Muscle of leg (tissue), 11 donors: ENCODE data around the gene FOXB1. TPM values are rescaled to one million over a fixed set of nuclear protein-coding genes. Genes with fewer than 3 reads are reported as not detected.

ENCODE experiments used
- DNase-seq: peaks from one replicate; pipeline ENCODE4 v3.0.0; 2013
- H3K27ac ChIP-seq: one replicate; pipeline ENCODE4 v1.5.1; 2013; ENCODE audit warnings: mild to moderate bottlenecking, low read length, control low read depth
- H3K27me3 ChIP-seq: one replicate; pipeline ENCODE4 v1.6.1; 2013; ENCODE audit warnings: low read length; ENCODE audit not compliant: control insufficient read depth, insufficient read depth
- H3K36me3 ChIP-seq: one replicate; pipeline ENCODE4 v1.6.1; 2013; ENCODE audit warnings: low read length; ENCODE audit not compliant: control insufficient read depth, insufficient read depth
- H3K4me1 ChIP-seq: one replicate; pipeline ENCODE4 v1.6.1; 2013; ENCODE audit warnings: low read length; ENCODE audit not compliant: control insufficient read depth, insufficient read depth
- H3K4me3 ChIP-seq: one replicate; pipeline ENCODE4 v1.5.1; 2013; ENCODE audit warnings: low read length, control low read depth
- H3K9me3 ChIP-seq: replicated peaks from 2 replicates; pipeline ENCODE4 v1.6.1; 2013; ENCODE audit warnings: low read depth, low read length; ENCODE audit not compliant: control insufficient read depth
- WGBS: methylation state at CpG from one replicate; pipeline ENCODE4 v1.1.5; 2013; ENCODE audit warnings: missing lambda C conversion rate; ENCODE audit not compliant: insufficient coverage; 5-methylcytosine and 5-hydroxymethylcytosine counted together
- polyA plus RNA-seq, 8 donors: library from polyadenylated mRNA; unstranded; fragments of 120-200 nt; gene quantifications; one replicate each; pipeline versions ENCODE4 v1.2.1 to v1.2.3, GENCODE V29; 2013; ENCODE audit warnings: inconsistent platforms in 1 of 8, low replicate concordance in 1 of 8; ENCODE audit not compliant: insufficient read length in 8 of 8, insufficient read depth in 1 of 8
- total RNA-seq: library from RNA; stranded (reverse); fragments of 120-200 nt; gene quantifications from one replicate; pipeline ENCODE4 v1.2.4, GENCODE V29; 2013

The FOXB1 gene
- total and polyA plus RNA-seq, 9 donors: not detected

- no peak for DNase-seq
- no peak overlapping the region for H3K27ac ChIP-seq
- peaks cover 7% of the 10 kb centered on the region for H3K27me3 ChIP-seq
- no peak overlapping the region for H3K4me3 ChIP-seq
- H3K4me1 ChIP-seq: no peaks in the 10 kb centered on the region
- no peaks in the 10 kb centered on the region for H3K9me3 ChIP-seq
- WGBS: 78% methylated on average over 4 of the region's 7 CpGs
- no peaks in the 10 kb centered on the region for H3K36me3 ChIP-seq
Measured at GRCh38 chr15:60021589-60022378, 17.7 kb downstream of the FOXB1 start.

GRCh38 chr15:60022379-60022741 is 18.2 kb downstream of the FOXB1 start:
- peaks cover 7% of the 10 kb centered on the region for H3K27me3 ChIP-seq
- no CpG with 5 or more reads among the region's 3 CpGs for WGBS
- no peak overlapping the region for H3K27ac ChIP-seq
- no peak overlapping the region for H3K4me3 ChIP-seq
- no peaks in the 10 kb centered on the region for H3K4me1 ChIP-seq
- no peaks in the 10 kb centered on the region for H3K9me3 ChIP-seq
- no peaks in the 10 kb centered on the region for H3K36me3 ChIP-seq
- DNase-seq: no peak

- whole genome bisulfite sequencing: 50% methylated on average over 1 of the region's 2 CpGs
- no peak for DNase-seq
- peaks cover 5% of the 10 kb centered on the region for H3K27me3 ChIP-seq
- no peak overlapping the region for H3K27ac ChIP-seq
- no peaks in the 10 kb centered on the region for H3K4me1 ChIP-seq
- H3K4me3 ChIP-seq: no peak overlapping the region
- no peaks in the 10 kb centered on the region for H3K9me3 ChIP-seq
- H3K36me3 ChIP-seq: no peaks in the 10 kb centered on the region
Measured at GRCh38 chr15:60026555-60026954, 22.4 kb downstream of the FOXB1 start.

- WGBS: no CpG with 5 or more reads among the region's 3 CpGs
- no peak overlapping the region for H3K4me3 ChIP-seq
- DNase-seq: no peak
- no peak overlapping the region for H3K27ac ChIP-seq
- no peaks in the 10 kb centered on the region for H3K36me3 ChIP-seq
- no peaks in the 10 kb centered on the region for H3K4me1 ChIP-seq
- no peaks in the 10 kb centered on the region for H3K9me3 ChIP-seq
- peaks cover 9% of the 10 kb centered on the region for H3K27me3 ChIP-seq
Measured at GRCh38 chr15:60035344-60035743, 31.2 kb downstream of the FOXB1 start.

- no peak overlapping the region for H3K27ac ChIP-seq
- H3K4me3 ChIP-seq: no peak overlapping the region
- WGBS: 80% methylated on average over 1 of the region's 3 CpGs
- H3K9me3 ChIP-seq: no peaks in the 10 kb centered on the region
- H3K27me3 ChIP-seq: peaks cover 12% of the 10 kb centered on the region
- no peaks in the 10 kb centered on the region for H3K4me1 ChIP-seq
- no peaks in the 10 kb centered on the region for H3K36me3 ChIP-seq
- no peak for DNase-seq
Measured at GRCh38 chr15:60039316-60039715, 35.2 kb downstream of the FOXB1 start.

- Histone ChIP-seq H3K9me3 (no peaks in the 10 kb centered on the region), H3K27me3 (peaks cover 5% of the 10 kb centered on the region), H3K36me3 (no peaks in the 10 kb centered on the region), H3K4me3 (no peak overlapping the region), H3K4me1 (no peaks in the 10 kb centered on the region), H3K27ac (no peak overlapping the region)
- DNase-seq: no peak
- WGBS: 85% methylated on average over 4 of the region's 8 CpGs
Measured at GRCh38 chr15:60043744-60044435, 39.8 kb downstream of the FOXB1 start.

- Histone ChIP-seq H3K4me1 (no peaks in the 10 kb centered on the region), H3K4me3 (no peak overlapping the region), H3K36me3 (no peaks in the 10 kb centered on the region), H3K27me3 (peaks cover 2% of the 10 kb centered on the region), H3K27ac (no peak overlapping the region), H3K9me3 (no peaks in the 10 kb centered on the region)
- no peak for DNase-seq
- WGBS: no CpG with 5 or more reads among the region's 5 CpGs
Measured at GRCh38 chr15:60044636-60045270, 40.6 kb downstream of the FOXB1 start.

GRCh38 chr15:60047701-60048100 is 43.6 kb downstream of the FOXB1 start:
- no peaks in the 10 kb centered on the region for H3K4me1 ChIP-seq
- WGBS: no CpG with 5 or more reads among the region's 1 CpG
- no peak overlapping the region for H3K27ac ChIP-seq
- peaks cover 2% of the 10 kb centered on the region for H3K27me3 ChIP-seq
- DNase-seq: no peak
- H3K36me3 ChIP-seq: no peaks in the 10 kb centered on the region
- H3K4me3 ChIP-seq: no peak overlapping the region
- H3K9me3 ChIP-seq: peaks cover 3% of the 10 kb centered on the region

GRCh38 chr15:60049948-60050347 is 45.8 kb downstream of the FOXB1 start:
- no peaks in the 10 kb centered on the region for H3K4me1 ChIP-seq
- H3K27ac ChIP-seq: no peak overlapping the region
- H3K9me3 ChIP-seq: peaks cover 3% of the 10 kb centered on the region
- H3K4me3 ChIP-seq: no peak overlapping the region
- H3K27me3 ChIP-seq: no peaks in the 10 kb centered on the region
- no peak for DNase-seq
- WGBS: no CpG with 5 or more reads among the region's 1 CpG
- no peaks in the 10 kb centered on the region for H3K36me3 ChIP-seq

- peaks cover 3% of the 10 kb centered on the region for H3K9me3 ChIP-seq
- no peak overlapping the region for H3K27ac ChIP-seq
- H3K4me3 ChIP-seq: no peak overlapping the region
- H3K4me1 ChIP-seq: no peaks in the 10 kb centered on the region
- no peaks in the 10 kb centered on the region for H3K36me3 ChIP-seq
- DNase-seq: no peak
- no CpG with 5 or more reads among the region's 2 CpGs for WGBS
- no peaks in the 10 kb centered on the region for H3K27me3 ChIP-seq
Measured at GRCh38 chr15:60052796-60053195, 48.7 kb downstream of the FOXB1 start.
